Measurements from ENCODE around the gene IL1F10.

The IL1F10 gene

DNA sequence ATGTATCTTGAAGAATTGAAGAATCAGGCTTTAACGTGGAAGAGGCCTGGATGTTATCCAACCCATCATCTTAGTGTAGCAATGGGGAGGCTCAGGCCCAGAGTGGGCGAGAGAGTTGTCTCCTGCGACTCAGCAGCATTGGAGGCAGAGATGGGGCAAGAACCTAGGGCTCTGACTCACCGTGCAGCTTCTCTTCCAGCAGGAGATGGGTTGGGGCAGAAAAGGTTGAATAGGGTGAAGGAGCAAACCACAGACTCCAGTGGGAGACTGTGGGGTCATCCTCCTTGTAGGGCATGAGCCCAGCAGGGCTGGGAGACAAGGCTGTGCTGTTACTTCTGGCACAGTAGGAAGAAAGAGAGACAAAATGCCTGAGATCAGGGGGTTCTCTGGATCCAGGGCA is 7.4 kb upstream of the IL1F10 start:
- no peak for DNase-seq

DNA sequence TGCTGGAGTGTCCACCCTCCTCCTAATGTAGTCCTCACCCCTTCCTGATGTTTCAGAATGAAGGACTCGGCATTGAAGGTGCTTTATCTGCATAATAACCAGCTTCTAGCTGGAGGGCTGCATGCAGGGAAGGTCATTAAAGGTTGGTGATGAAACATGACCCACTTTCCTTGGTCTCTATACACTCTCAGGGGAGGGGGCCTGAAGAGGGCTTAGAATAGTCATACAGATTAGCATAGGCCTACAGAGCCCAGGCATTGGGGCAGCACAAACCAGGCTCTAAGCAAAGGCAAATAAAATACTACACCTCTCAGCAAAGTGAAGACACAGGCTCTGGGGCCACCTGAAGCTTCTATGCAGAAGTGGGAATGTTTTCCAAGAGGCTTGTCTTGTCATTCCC is 7.0 kb upstream of the IL1F10 start:
- DNase-seq = no peak

DNA sequence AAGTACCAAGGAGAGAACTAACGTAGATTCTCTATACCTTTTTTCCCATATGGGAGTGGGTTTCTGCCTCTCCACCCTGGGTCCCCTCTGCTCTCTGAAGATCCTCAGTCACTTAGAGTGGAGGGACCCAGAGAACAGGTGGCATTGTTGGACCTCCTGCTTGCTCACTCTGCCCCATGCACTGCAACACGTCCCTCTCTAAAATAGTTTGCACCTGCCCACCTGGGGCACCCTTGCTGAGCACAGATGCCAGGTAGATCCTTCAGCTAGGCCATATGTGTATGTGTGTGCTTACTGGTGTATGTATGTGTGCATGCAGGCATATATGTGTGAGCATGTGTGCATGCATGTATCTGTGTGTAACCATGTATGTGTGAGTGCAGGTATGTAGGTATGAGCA is 6.5 kb upstream of the IL1F10 start:
- DNase-seq = no peak

DNA sequence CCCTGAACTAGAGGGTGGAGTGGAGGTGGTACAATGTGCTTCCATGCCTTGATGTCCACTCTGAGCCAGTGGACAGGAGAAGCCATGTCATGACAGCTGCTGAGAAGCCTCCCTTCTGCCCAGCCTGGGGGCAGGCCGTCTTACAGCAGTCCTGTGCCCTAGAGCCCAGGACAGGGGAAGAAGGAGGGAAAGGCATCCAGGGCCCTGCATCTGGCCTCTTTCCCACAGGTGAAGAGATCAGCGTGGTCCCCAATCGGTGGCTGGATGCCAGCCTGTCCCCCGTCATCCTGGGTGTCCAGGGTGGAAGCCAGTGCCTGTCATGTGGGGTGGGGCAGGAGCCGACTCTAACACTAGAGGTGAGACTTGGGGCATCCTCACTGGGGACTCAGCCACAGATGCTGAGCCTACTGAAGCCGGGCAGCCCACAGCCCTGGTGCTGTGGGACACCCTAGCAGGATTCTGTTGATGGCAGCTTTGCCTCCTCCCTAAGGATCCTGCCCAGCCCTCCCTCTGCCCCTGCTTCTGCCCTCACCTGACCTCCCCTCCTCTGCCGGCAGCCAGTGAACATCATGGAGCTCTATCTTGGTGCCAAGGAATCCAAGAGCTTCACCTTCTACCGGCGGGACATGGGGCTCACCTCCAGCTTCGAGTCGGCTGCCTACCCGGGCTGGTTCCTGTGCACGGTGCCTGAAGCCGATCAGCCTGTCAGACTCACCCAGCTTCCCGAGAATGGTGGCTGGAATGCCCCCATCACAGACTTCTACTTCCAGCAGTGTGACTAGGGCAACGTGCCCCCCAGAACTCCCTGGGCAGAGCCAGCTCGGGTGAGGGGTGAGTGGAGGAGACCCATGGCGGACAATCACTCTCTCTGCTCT is 5.6 kb upstream of the IL1F10 start:
- no peak for DNase-seq

DNA sequence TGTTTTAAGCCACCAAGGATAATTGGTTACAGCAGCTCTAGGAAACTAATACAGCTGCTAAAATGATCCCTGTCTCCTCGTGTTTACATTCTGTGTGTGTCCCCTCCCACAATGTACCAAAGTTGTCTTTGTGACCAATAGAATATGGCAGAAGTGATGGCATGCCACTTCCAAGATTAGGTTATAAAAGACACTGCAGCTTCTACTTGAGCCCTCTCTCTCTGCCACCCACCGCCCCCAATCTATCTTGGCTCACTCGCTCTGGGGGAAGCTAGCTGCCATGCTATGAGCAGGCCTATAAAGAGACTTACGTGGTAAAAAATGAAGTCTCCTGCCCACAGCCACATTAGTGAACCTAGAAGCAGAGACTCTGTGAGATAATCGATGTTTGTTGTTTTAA is 3.5 kb upstream of the IL1F10 start:
- DNase-seq = no peak

DNA sequence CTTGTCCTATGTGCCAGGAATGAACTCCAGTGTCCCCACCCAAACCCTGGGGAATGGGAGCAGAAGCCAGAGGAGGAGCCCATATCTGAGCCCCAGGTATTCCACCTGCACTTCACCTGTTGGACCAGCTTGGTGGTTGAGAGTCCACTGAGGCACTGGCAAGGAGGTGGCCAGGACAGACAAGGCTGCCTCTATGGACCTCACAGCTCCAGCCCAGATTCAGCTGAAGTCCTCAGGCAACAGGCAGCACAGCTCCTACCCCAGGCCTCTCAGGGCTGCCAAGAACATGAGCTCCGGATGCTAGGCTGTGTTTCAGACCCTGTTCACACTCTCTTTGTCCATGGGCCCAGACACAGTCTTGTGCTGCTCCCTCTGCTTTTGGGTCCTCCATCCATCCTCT is 2.9 kb upstream of the IL1F10 start:
- DNase-seq = no peak

DNA sequence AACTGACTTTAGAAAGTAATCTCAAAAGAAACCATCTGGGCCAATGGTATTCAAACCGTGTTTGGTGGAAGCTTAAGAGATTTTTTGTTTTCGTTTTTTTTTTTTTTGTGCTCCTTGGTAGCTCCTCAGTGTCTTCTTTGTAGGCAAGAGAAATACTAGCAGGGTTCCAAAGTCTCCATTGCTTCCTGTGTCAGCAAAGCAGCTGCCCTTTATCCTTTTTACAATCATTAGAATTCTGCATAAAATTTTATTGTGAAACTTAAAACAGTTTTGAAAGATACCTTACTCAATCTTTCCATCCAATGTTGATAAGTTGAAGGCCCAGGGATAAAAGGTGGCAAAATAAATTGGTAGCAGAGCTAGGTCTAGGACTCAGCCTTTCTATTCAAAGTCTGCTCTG is 479 bp downstream of the IL1F10 start:
- no peak for DNase-seq

DNA sequence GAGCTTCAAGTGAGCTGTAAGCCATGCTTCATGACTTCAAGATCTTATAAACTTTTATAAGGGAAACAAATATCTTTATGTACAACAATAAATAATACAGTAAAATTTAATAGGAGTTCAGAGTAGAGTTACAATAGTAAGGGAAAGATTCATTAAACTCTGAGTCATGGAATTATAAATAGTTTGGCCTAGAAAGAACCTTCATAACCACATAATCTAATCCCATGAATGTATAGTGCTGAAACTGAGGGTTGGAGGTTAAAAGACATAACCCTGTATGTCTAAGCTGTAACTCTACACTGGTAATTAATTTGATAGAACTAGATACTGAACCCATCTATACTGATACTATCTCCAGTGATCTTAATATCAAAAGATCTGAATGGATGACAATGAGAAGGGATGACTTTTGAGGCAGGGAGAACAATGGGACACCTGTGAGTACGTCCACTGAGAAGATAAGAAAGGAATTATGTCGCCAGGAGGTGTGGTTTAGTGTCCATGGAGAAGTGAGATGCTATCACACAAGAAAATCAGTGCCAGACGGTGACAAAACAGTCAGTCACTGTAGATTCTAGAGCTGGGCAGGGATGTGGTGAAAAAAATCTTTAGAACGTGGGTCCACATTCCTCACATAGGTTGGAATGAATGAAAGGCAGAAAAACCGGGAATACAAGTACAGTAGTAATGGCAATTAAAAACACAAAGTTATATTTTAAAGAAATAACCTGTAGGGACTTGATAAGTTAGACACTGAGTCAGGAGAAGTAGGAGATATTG is 1.1 kb downstream of the IL1F10 start:
- no peak for DNase-seq

DNA sequence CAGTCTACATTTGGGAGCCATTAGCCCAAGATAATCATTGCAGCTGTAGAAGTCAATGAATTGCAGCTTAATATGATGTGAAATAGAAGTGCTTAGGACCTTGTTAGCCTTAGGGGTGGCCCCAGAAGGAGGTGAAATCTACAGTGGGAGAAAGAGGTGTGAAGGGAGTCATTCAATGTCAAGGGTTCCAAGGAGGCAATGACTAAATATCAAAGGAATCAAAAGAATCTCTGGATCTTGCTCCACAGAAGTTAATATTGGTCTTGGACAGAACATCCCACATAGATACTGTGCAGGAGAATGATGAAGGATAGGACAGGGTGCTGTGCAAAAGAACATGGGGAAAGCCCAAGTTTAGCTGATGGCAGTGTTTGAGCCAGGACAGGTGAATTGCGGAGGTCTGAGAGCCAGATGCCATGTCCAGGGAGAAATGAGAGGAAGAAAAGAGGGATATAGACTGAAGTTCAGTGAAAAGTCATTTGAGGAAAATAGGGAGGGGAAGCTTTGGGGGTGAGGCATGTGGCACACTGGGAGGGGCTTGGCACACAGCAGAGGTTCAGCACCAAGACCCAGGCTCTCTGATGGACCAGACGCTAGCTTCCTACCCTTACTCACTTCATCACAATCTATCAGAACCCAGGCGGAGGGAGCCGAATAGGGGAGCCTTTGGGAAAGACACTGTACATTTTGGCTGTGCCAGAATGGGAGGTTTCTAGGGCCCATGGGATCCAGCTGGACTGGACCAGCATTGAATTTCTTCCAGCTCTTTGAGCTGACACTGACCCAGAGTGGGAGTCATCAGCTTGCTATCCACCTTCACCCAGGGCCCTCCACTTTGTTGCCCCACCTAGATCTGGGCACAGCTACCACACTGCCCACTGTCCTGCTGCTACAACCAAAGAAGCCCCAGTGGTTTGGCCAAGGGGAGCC is 2.2 kb downstream of the IL1F10 start:
- no peak for DNase-seq

DNA sequence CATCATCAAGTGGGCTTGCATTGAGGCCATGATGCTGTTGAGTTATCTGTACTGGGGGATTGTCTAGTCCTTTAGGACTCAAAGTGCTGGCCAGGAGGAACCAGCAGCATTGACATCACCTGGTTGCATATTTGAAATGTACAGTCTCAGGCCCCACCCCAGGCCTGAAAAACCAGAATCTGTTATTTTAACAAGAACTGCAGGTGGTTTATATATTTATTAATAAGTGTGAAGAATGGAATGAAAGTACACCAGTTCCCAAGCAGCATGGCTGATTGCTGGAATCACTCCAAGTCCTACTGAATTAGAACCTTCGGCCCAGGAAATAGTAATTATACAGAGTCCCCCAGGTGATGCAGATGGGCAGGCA is 2.8 kb downstream of the IL1F10 start:
- DNase-seq = no peak

DNA sequence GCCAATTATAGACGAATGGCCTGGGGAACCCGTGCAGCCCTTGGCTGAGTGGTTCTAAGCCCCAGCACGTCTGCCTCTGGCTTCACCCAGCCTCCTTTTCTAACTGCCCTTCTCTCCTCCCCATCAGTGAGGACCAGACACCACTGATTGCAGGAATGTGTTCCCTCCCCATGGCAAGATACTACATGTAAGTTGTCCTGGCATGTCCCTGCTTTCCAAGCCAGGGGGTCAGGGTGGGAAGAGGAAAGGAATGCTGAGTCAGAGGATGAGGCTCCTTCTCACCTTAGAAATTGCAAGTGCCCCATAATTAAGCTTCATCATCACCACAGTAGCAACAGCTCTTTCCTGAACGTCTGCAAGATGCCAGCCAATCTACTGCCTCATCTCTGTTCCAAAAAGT is 4.8 kb downstream of the IL1F10 start:
- DNase-seq = no peak

DNA sequence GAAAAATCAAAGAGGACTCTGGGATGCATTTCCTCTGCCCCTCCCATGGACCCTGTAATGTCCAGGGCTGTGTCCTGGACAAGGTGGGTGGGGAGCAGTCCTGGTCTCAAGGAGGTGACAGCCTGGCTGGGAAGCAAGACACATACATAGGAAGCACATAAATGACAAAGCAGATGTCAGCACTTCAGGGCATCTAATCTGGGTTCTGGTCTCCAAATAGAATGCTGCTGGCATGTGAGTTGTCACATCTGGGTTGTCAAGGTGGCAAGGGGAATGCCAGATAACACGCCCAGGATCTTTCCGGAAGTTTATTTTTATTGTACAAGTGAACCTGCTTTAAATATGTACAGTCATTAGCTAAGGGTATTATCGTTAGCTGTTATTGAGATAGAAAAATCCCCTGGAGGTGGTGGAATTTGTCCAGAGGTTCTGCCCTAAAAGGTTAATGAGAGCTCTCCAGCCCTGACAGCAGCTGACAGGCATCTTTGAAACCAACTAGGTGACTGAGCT is 5.6 kb downstream of the IL1F10 start:
- no peak for DNase-seq

DNA sequence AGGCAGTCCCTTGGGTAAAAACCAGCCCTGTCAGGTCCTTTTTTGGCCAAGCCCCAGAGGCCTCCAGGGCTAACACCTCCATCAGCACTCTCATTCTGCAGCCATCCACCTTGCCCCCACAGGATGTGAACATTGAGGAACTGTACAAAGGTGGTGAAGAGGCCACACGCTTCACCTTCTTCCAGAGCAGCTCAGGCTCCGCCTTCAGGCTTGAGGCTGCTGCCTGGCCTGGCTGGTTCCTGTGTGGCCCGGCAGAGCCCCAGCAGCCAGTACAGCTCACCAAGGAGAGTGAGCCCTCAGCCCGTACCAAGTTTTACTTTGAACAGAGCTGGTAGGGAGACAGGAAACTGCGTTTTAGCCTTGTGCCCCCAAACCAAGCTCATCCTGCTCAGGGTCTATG is 7.3 kb downstream of the IL1F10 start:
- no peak for DNase-seq

DNA sequence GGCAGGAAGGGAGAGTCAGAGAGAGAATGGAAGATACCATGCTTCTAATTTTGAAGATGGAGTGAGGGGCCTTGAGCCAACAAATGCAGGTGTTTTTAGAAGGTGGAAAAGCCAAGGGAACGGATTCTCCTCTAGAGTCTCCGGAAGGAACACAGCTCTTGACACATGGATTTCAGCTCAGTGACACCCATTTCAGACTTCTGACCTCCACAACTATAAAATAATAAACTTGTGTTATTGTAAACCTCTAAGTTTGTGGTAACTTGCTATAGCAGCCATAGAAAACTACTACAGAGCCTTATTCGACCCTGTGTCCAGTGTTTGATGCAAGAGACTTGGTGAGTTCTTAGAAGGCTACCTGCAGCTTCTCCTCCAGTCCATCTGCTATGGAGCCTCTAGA is 7.8 kb downstream of the IL1F10 start:
- DNase-seq = no peak

DNA sequence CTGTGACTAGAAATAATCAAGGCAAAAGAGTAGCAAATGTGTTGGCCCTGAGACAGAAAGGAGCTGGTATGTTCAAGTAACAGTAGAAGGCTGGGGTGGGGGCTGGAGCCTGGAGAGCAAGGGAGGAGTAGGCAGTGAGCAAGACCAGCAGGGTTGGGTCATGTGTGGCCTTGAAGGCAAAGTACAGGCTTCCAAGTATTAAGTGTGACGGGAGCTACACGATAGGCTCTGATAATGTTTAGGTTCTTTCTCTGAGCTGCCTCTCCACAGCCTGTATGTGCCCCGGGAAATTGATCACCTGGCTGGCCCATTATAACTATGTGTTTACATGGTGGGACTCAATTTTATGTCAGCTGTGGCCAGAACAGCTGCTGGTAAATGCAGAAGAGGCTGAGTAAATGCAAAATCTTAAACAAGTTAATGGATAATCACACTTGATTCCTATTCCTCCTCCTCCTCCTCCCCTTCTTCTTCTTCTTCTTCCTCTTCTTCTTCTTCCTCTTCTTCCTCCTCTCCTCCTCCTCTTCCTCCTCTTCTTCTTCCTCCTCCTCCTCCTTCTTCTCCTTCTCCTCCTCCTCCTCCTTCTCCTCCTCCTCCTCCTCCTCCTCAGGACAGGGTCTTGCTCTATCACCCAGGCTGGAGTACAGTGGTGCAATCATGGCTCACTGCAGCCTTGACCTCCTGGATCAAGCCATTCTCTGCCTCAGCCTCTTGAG is 9.3 kb downstream of the IL1F10 start:
- DNase-seq = peak; percentile 63

DNA sequence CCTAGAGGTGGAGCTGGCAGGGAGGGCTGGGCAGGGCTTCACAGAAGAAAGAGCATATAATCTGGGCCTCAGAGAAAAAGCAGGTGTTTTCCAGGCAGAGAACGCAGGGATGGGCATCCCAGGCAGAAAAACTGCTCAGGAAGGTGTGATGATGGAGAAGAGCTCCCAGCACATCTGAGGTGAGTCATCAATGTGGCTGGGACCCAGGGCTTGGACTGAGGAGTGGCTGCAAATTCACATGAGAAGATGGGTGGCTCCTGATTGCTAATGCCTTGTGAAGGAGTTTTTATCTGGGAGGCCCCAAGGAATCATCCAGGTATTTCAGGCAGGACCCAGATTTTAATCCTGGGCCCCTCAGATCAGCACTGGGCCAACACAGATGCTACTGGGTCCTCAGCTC is 10.2 kb downstream of the IL1F10 start:
- DNase-seq = peak; percentile 73

DNA sequence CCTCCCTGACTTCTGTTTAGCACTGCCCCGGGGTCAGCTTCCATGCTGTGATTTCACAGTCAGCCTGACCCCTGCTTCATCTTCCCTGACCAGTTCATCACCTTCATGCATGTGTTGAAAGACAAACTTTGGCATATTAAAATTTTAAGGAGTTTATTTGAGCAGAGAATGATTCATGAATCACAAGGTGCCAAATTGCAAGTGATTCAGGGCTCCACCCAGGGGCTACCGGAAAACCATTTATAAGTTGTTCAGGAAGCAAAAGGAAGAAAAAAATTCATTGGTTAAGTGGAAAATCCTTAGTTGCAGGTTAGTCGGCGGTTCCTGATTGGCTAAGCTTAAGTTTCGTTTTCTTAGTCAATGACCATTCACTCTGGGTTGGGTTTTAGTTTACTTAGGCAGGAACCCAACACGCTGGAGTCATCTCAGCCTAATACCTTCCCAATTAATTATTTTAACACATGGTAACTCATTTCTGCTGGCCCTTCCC is 10.6 kb downstream of the IL1F10 start:
- DNase-seq = peak; percentile 31

DNA sequence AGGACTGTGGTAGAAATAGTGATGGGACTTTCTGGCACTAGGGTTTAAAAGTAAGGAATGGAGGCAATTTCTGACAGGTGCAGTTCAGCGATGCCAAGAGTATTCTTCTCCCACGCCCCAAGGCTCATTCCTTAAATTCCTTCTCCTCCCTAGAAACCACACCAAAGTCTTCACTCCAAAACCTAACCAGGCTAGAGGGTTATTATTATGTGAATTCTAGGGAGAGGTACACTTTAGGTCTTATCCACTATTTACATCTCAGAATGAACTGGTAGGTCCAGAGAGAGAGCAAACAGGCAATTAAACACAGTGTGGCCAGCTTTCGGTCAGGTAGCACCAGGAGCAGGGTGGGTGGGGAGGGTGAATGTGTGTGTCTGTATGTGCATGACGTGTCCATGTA is 11.4 kb downstream of the IL1F10 start:
- DNase-seq = no peak

DNA sequence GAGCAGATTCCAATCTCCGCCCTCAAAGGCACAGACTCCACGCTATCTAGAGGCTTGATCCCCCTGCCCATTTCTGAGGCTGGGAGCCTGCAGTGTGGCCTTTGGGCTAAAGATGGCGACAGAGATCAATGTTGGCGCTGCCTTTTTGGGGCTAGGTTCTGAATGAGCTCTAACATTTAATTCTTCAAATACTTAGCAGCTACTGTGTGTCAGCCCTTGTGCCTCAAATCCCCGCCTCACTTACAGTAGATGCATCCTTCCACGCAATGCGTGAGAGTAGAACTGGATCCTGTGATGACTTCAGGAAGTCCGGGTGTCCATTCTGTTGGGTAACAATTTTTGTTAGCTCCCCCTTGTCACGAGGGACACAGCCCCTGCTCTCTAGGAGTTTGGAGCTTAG is 12.4 kb downstream of the IL1F10 start:
- DNase-seq = peak; percentile 66

DNA sequence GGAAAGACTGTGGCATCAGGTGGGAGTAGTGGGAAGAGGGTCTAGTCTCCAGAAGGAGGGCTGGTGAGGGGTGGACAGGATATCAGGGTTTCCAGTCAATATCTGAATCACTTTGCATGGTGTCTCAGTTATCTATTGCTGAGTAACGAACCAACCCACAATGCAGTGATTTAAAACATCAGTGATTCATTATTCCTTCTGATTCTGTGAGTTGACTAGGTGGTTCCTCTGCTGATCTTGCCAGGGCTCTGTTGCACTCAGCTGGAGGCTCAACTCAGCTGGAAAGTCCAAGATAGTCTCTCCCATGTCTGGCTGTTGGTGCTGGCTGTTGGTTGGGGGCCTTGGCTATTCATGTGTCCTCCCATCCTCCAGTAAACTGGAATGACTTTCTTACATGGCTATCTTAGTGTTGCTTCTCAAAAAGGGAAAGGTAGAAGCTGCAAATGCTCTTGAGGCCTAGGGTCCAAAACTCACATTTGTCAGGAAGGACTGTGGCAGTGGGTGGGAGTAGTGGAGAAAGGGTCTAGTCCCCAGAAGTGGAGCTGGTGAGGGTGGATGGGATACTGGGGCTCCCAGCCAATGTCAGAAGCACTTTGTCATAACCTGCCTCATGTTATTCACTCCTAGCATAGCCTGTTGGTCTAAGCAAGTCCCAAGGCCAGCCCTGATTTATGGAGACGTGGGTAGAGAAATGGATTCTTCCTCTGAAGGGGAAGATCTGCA is 13.9 kb downstream of the IL1F10 start:
- DNase-seq = no peak

DNA sequence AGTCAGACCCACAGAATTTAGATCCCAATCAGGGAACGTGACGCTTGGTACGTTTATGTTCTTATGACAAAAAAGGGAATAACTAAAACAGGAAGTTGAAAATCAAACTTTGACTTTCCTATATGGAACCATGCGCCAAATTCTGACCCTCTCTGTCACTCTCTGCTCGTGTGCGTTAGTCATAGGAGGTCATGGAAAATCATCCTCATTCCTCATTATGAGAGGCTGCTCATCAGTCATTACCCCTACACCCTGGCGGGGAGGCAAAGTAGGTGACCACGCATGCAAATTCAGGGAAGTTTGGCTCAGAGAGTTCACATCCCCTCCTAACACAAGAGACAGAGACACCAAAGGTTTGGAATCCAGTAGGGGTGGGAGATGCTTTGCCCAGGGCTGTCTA is 15.5 kb downstream of the IL1F10 start:
- DNase-seq = no peak
